ENCODE data around the gene RAB40C.

Gene RAB40C

DNA sequence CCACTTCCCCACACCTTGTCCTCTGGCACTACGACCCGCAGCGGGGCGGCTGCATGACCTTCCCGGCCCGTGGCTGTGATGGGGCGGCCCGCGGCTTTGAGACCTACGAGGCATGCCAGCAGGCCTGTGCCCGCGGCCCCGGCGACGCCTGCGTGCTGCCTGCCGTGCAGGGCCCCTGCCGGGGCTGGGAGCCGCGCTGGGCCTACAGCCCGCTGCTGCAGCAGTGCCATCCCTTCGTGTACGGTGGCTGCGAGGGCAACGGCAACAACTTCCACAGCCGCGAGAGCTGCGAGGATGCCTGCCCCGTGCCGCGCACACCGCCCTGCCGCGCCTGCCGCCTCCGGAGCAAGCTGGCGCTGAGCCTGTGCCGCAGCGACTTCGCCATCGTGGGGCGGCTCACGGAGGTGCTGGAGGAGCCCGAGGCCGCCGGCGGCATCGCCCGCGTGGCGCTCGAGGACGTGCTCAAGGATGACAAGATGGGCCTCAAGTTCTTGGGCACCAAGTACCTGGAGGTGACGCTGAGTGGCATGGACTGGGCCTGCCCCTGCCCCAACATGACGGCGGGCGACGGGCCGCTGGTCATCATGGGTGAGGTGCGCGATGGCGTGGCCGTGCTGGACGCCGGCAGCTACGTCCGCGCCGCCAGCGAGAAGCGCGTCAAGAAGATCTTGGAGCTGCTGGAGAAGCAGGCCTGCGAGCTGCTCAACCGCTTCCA is 43.6 kb downstream of the RAB40C start:
- DNase-seq = no peak

DNA sequence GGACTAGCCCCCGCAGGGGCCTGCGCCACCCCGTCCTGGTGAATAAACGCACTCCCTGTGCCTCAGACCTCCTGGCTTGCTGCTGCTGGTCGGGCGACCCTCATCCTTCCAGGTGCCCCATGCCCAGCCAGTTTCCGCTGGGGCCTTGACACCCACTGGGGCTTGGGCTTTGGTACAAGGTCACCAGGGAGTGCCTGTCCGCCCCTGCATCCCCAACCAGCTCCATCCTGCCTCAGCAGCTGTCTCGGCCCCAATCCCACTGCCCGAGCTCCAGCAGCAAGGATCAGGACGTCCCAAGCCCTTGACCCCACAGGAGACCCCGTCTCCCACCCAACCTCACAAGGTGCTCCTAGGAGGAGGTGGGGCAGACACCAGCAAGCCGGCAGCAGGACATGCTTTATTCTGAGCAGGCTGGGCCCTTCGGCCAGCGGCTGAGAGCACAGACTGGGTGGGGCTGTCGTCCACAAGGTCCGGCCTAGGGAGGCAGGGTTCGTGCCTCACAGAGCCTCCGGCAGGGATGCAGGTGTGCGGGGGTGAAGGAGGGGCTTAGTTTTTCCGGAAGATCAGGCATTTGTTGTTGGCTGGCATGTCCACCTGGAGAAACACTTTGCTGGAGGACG is 44.3 kb downstream of the RAB40C start:
- no peak for DNase-seq

DNA sequence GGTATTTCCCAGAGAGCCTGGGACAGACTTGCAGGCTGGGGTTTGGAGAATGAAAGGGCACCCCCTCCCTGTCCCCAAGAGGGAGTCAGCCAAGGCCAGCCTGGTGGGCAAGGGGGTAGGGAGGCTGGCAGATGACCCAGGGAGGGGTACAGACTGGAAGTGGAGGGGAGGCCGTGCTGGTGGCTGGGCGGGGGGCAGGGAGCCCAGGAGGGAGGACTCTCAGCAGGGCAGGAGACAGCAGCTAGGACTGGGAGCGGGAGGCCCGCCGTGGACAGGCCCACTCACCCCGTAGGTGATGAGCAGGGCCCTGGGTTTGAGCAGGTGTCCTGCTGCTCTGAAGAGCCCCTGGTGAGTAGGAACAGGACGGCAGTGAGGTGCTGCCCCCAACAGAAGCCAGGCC is 45.1 kb downstream of the RAB40C start:
- DNase-seq = no peak

DNA sequence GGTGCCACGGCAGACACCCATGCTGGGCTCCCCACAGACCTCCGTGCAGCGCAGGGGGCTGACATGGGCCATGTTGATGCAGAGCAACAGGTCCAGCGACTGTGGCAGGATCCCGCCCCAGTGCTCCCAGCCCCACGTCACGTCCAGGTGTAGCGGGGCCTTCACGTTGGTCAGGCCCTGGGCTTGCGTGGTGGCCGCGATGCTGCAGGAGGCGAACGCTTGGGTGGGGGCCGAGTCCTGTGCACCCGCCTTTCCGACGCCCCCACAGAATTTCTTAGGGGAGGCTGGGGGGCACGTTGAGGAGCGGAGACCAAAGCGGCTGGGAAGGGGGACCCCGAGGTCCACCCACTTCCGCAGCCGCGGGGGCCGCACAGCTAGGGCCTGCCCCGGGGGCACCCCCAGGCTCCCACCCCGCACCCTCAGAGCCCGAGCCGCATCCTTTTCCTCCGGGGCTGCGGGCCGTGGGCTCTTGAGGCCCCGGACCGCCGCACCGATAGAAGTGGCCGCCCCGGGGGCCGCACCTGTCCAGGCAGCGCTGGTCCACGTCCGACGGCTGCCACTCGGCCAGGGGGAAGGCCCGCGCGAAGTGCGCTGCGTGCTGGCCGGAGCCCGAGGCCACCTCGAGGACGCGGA is 45.8 kb downstream of the RAB40C start:
- no peak for DNase-seq

DNA sequence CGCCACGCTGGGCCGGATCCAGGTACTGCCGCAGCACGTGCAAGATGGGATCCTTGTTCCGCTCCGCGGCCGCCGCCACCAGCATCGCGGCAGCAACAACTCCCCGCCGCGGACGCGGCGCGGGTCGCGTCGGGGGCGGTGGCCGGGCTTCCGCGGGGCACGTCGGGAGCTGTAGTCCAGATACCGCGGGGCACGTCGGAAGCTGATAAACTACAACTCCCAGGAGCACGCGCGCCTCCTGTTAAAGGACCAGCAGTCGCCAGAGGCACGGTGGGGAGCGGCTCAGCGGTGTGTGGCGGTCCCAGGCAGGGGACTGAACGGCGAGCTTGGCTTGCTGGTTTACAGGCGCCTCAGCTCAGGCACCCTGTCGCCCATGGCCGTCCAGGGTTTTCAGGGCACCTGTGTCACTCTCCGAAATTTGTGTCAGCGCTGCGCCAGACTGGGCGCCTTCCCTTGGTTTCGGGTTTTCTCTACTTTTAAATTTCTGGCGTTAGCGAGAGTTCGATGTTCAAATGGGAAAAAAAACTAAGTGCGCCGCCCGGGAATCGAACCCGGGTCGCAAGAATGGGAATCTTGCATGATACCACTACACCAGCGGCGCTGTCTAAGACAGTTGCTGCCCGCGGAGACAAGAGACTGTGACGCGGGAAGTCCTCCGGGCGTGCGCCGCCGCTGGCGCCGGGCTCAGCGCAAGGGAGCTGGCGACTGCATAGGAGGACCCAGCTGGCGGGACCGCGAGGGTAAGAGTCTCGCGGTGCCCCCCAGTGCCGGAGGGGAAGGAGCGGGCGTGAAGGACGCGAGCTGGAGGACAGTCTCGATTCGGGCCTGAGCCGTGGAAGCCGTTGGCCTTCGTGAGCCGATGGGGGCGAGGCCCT is 46.6 kb downstream of the RAB40C start, which contains the start of gene METTL26:
METTL26 (minus strand) TSS at position 100 of the 875 bp plus-strand sequence; CDS start at position 85, 15 bp downstream.
- DNase-seq = peak; percentile 79

DNA sequence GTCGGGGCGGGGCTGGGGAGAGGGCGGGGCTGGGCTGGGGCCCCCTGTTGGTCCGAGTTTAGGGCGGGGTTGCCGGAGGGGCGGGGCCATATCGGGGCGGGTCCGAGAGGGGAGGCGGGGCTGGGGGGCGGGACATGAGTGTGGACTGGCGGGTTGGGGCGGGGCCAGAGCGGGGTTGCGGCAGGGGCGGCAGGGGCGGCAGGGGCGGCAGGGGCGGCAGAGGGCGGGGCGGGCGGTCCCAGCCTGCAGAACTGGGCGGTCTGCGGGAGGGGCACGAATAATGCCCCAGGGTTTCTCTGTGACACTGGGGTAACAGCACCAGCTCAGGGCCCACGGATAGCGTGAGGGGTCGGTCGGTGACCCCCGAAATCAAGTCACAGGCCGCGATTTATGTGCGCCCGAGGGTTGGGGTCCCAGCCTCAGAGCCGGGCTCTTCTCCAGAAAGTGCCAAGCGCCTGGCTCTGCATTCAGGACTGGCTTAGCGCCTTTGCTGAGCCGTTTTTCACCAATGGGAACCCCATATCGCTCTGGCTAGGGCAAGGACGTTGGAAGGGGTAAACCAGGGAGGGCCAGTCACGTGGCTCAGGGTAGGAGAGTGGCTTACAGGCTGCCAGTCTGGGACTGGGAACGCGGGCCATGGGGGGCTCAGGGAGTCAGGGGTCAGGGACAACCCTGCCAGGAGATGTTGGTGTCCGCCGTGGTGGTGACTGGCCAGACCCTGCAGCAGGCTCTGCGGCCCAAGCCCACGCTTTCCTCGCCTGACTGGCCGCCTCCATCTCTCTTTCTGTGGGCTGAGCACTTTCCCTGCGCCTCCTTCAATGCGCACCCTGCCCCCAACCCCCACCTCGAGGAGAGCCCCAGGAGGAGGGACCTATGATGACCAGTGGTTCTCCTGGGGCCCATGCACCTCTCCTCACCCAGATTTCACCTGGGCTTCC is 47.5 kb downstream of the RAB40C start:
- DNase-seq = peak; percentile 71

DNA sequence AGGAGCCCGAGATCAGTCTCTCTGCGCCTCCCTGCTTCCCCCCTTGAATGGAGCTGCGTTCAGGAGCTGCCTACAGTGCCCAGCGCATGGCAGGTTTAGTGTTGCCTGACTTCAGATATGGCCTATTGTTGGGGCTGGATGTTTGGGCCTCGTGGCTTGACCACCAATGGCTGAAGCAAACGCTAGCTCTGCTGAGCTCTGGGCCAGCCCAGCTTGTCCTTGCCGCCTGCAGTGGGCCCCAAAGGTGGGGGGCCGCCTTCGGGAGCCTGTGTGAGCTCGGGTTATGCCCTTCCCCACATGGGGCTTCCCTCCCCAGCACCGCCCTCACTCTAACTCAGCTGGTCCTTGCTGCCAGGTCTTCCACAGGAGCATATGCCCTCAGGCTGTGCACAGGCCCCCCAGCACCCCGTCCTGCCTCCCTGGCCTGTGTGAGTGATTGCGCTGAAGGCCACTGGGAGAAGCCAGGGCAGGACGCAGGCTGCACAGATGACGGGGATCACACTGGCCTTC is 48.2 kb downstream of the RAB40C start:
- no peak for DNase-seq

DNA sequence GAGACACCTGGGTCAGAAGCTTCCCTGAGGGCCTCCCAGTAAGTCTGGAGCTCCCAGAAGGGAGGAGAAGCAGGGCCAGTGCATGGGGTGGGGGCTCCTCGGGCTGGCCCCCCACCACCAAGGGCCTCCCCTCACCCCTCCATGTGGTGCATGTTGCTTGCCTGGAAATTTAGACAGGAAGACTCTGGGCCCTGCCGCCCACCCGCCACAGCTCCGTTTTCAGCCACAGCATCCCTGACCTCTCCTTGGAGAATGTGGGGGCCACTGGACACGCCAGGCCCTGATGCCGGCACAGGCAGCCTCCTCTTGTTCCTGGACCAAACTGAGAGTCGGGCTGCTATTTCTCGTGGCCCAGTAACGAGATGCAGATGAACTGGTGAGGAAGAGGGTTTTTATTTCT is 49.0 kb downstream of the RAB40C start:
- DNase-seq = no peak

DNA sequence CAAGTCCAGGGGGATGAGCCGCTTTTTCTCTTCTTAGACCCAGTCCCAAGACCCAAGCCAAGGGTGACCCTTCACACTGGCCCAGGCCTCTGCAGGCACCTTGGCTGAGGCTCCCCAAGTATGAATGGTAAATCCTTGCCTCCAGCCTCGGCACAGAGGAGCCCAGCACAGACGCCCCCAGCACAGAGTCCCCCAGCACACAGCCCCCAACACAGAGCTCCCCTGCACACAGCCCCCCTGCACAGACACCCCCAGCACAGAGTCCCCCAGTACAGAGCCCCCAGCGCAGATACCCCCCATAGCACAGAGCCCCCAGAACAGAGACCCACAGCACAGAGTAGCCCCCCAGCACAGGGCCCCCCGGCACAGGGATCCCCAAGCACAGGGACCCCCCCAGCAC is 50.7 kb downstream of the RAB40C start:
- DNase-seq = no peak

DNA sequence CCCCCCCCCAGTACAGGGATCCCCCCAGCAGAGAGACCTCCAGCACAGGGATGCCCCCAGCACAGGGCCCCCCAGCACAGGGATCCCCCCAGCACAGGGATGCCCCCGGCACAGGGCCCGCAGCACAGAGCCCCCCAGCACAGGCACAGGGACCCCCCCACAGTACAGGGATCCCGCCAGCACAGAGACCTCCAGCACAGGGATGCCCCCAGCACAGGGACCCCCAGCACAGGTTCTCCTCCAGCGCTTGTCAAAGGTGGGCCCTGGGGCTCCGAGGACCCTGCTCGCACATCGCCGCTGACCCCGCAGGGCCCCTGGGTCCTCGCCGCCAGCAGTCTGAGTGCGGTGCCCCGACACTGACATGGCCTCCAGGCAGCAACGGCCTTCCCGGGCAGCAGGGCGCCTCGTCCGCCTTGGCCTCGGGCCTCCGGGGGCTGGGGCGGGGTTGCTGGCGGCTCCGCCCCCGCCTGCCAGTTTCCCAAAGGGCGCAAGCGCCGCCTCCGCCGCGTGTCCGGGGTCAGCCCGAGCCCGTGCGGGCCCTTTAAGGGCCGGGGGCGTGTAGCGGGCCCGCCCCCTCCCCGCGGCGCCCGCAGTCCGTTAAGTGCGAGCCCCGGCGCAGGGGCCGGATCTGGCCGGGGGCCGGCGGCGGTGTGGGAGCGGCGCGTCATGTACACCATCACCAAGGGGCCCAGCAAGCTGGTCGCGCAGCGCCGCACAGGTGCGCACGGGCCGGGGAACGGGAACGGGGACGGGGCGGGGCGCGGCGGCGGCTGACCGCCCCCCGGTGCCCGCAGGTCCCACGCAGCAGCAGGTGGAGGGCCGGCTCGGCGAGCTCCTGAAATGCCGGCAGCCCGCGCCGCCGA is 51.7 kb downstream of the RAB40C start, which contains the start of gene MCRIP2:
MCRIP2 (plus strand) TSS at position 503 of the 863 bp plus-strand sequence; CDS start at position 667, 164 bp downstream.
- no peak for DNase-seq

DNA sequence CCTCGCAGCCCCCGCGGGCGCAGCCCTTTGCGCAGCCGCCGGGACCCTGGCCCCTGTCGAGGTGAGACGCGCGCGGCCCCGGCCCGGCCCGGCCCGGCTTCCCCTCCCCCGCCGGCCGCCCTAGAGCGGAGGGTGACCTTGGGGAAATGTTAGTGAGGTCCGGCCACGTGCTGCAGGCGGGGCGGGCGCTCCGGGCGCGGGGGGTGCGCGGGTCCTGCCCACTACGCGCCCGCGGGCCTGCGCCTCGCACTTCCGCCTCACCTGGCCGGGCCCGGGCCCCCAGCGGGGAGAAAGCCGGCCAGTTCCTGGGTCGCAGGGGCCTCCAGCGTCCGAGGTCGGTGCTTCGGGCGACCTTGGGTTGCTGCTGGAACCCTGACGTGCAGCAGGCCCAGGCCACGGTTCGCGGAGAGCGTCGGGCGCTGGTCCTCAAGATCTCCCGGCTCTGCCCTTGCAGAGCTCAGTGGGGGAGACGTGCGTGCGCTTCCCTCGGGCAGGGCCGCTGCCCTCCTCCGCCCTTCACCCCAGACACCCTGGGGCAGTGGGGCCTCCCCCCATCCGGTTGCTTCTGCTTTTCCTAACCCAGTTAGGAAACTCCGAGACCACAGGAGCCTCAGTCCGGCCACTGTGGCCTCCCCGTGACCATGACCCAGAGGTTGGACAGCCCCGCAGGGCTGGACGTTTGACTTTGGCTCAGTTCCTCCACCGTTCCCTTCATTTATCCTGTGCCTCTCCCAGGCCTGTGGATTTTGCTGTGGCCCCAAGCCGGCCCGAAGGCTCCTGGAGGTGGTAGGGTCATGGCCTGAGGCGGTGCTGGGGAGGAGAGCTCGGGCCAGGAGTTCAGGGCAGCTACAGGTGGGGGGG is 52.6 kb downstream of the RAB40C start:
- DNase-seq = no peak

DNA sequence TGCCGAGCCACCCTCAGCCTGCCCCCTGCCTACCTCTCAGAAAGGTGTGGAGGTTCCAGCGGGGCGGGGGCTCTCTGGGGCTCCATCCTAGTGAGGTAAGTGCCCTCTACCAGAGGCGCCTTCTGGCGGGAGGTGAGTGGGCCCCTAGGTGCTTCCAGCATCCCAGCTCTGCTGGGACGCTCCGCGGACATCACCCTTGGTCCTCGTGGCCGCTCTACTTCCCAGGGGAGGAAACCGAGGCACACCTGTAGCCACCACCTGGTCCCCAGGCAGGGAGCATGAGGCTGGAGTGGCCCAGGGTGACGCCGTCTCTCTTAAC is 53.1 kb downstream of the RAB40C start:
- DNase-seq = no peak

DNA sequence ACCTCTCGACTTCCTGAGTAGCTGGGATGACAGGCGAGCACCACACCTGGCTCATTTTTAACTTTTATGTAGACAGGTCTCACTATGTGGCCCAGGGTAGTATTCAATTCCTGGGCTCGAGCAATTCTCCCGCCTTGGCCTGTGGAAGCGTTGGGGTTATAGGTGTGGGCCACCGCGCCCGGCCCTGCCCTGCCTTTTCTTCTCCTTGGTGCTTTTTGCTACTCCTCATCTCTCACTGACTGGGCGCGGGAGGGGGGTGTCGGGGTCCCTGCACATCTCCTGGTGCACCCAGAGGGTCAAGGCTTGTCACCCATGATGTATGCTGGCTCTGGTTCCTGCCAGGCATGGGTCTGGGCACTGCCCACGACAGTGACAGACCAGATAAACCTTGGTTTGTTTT is 54.7 kb downstream of the RAB40C start:
- DNase-seq = no peak

DNA sequence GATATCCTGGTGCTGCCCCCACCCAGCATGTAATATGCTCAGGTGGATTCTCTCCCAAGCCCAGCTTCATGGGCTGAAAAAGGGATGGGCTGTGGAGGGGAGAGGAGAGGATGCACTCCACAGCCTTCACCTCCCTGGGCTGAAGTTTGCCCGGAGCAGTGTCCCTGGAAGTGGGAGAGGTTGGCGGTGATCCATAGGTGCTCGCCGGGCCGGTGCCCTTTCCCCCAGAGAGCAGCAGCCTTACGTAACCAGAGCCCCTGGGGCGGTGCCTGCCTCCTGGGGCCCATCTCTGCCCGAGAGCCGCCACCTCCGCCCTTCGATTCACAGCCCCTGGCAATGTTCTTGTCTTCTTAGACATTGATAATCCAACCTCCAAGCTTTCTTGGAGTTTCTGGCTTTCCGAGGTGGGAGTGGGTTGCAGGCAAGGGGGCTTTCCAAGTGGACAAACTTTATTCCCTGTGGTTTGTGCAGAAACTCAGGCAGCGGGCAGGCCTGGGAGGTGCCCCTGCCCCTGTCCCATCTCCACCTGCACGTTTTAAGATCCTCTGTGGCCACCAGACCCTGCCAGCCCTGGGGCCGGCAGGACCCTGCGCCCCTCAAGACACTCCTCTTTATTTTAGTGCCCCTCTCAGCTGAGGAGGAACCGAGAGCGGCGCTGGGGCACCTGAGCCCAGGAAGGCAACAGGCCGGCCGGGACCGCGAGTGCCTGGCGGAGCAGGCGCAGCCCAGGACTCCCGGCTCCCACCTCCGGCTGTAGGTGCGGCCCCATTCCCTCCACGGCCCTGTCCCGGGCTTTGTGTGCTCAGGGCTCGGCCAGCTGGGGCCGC is 56.2 kb downstream of the RAB40C start:
- no peak for DNase-seq

DNA sequence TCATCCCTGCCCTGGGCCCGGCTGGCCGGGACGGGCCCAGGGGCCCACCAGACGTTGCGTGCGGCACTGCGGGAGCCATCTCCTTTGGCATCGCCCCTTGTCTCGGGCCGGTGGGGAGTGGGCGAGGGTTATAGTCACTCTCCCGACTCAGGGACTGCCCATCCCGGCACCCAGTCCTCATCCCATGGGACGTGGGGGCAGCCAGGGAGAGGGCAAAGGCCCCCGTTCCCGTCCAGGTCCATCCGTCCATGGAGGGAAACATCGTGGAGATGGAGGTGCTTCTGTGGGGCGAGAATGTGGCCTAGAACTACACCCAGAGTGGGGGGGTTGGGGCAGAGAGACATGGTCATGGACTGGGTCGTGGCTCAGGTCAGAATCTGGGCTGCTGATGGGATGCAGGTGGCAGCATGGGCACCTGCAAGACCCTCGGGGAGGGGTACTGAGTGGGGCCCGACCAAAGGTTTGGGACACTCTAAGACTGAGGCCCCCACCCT is 56.9 kb downstream of the RAB40C start:
- DNase-seq = no peak

DNA sequence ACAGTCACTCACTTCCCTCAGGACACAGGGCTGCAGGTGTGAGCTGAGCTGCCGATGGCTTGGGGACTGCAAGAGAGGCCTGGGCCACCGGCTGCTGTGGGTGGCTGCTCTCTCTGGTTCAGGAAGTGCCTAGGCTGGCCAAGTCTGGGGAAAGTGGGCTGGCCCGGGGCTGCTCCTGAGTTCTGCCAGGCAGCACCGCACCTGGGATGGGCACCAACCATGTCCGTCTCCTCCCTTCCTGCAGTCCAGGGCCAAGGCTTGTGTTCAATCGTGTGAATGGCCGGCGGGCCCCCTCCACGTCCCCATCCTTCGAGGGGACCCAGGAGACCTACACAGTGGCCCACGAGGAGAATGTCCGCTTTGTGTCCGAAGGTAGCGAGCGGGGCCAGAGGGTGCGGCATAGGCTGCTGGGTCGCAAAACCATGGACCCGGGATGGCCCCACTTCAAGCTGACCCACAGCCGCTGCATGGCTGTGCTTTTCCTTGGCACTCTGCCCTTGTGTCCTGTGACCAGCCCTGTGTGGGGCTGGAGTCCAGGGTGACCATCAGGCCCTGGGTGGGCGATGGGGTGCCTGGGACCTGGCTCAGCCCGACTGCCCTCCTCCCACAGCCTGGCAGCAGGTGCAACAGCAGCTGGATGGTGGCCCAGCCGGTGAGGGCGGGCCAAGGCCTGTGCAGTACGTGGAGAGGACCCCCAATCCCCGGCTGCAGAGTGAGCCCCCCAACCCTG is 57.5 kb downstream of the RAB40C start:
- no peak for DNase-seq

DNA sequence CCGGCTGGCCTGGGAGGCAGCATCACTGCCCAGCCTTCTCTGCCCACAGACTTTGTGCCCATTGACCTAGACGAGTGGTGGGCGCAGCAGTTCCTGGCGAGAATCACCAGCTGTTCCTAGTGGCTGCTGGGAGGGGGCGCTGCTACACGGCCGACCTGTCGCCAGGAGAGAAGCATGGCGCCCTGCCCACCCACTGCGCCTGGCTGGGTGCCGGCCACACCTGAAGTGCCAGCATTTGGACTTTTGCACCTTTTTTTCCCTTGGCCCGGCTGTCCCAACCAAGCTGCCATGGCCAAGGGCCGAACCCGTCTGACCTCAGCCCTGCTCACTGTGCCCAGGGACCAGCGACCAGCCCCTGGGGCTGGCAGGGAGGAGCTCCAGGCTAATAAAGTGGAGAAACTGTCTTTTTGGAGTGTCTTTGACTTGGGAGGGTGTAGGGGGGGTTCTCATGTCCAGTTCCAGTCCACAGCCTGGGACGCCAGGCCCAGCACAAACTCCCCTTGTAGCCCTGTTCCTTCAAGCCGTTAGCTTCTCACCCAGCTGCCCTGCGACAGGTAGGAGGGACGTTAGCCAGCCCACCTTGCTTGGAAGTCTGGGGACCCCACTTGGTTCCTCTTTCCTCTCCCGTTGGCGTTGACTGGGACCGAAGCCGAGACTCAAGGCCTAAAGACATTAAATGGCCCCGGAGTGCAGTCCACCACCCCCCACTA is 58.4 kb downstream of the RAB40C start:
- no peak for DNase-seq
